HL-60/S4 treated with phorbol 12-myristate 13-acetate at 8.2 ng/mL for 4 days and 3 days (cell line): ENCODE results near the gene CPNE2.
"Not testable (repeated sequence)": the region's sequence is repeated elsewhere in the genome, so short reads cannot be mapped to it uniquely, and the experiment has no call there.

ENCODE experiments used
- in situ Hi-C: fragments of 300-500 bp; cut with MboI; formaldehyde crosslinking; loops from 2 replicates; pipeline ENCODE4 v1.15.0; 2022; ENCODE audit warnings: low sequenced_read_pairs

Gene CPNE2

GRCh38 chr16:57091975-57092785 is at the start of gene CPNE2:
TSS of gene CPNE2 (plus strand) at chr16:57092583. CDS start at chr16:57110743, 18,160 bp downstream.
- in situ Hi-C loops: no loop called here

- in situ Hi-C loops: no loop called here
Observed at GRCh38 chr16:57043248-57043647, 49.1 kb upstream of the CPNE2 start.

GRCh38 chr16:57044931-57045693 is 47.3 kb upstream of the CPNE2 start:
- in situ Hi-C loops: no loop called here

GRCh38 chr16:57045694-57046381 is 46.5 kb upstream of the CPNE2 start:
- in situ Hi-C loops: no loop called here

- in situ Hi-C loops: no loop called here
Observed at GRCh38 chr16:57048095-57048494, 44.3 kb upstream of the CPNE2 start.

- in situ Hi-C loops: no loop called here
Observed at GRCh38 chr16:57049678-57050077, 42.7 kb upstream of the CPNE2 start.

GRCh38 chr16:57051696-57052228 is 40.6 kb upstream of the CPNE2 start:
- in situ Hi-C loops: no loop called here

- in situ Hi-C loops: no loop called here
Observed at GRCh38 chr16:57053206-57053605, 39.2 kb upstream of the CPNE2 start.

- in situ Hi-C loops: no loop called here
Observed at GRCh38 chr16:57054338-57054737, 38.0 kb upstream of the CPNE2 start.

GRCh38 chr16:57054771-57055170 is 37.6 kb upstream of the CPNE2 start:
- in situ Hi-C loops: no loop called here

GRCh38 chr16:57055671-57056070 is 36.7 kb upstream of the CPNE2 start:
- in situ Hi-C loops: no loop called here

GRCh38 chr16:57058291-57058861 is 34.0 kb upstream of the CPNE2 start:
- in situ Hi-C loops: no loop called here

- in situ Hi-C loops: no loop called here
Observed at GRCh38 chr16:57060323-57061083, 31.9 kb upstream of the CPNE2 start.

GRCh38 chr16:57061084-57061905 is 31.1 kb upstream of the CPNE2 start:
- in situ Hi-C loops: no loop called here

GRCh38 chr16:57062329-57062728 is 30.1 kb upstream of the CPNE2 start:
- in situ Hi-C loops: no loop called here

- in situ Hi-C loops: not testable (repeated sequence)
Observed at GRCh38 chr16:57063189-57063588, 29.2 kb upstream of the CPNE2 start.

- in situ Hi-C loops: no loop called here
Observed at GRCh38 chr16:57064995-57065394, 27.4 kb upstream of the CPNE2 start.

GRCh38 chr16:57066625-57067024 is 25.8 kb upstream of the CPNE2 start:
- in situ Hi-C loops: no loop called here

GRCh38 chr16:57067347-57067746 is 25.0 kb upstream of the CPNE2 start:
- in situ Hi-C loops: no loop called here
